ENCODE measurements around the gene ZNF892. TPM values are rescaled to one million over a fixed set of nuclear protein-coding genes. Genes with fewer than 3 reads are reported as not detected.
"Not testable (repeated sequence)": the region's sequence is repeated elsewhere in the genome, so short reads cannot be mapped to it uniquely, and the experiment has no call there.

The ZNF892 gene
- polyA plus RNA-seq, 1 experiment: 1.6 TPM

DNA sequence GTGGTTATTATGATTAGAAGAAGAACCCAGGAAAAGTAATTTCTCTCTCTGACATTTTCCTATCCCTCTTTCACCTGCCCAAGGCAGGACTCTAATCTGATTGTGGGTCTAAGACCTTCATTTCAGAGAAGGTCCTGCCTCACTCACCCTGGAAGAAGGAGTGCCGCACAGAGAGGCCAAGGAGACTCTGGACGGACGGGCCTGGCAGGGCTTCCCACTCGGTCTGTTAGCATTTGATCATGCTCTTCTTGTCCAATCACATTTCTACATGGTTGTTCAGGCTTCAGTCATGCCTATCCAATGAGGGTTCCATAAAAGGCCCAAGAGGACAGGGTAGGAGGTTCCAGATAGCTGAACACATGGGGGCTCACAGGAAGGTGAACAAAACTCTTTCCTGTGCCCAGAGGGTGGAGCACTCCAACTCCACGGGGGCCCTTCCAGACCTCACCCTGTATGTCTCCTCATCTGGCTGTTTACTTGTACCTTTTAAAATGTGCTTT lies 27.0 kb downstream of the ZNF892 start:
- no peak for DNase-seq (ENCODE audit: low read depth, low spot score)
- CTCF ChIA-PET: no interaction called here
- Histone ChIP-seq H3K9me3 (ENCODE audit: control insufficient read depth, insufficient read depth, low read length) (peaks cover 13% of the 10 kb centered on the region), H3K27me3 (ENCODE audit: control insufficient read depth, insufficient read depth, low read length) (no peaks in the 10 kb centered on the region), H3K4me3 (ENCODE audit: low read depth, low read length) (no peak overlapping the region), H3K27ac (ENCODE audit: low read depth, low read length) (no peak overlapping the region)
- POLR2A ChIA-PET: no interaction called here
- TF ChIP-seq, protein P1, sequence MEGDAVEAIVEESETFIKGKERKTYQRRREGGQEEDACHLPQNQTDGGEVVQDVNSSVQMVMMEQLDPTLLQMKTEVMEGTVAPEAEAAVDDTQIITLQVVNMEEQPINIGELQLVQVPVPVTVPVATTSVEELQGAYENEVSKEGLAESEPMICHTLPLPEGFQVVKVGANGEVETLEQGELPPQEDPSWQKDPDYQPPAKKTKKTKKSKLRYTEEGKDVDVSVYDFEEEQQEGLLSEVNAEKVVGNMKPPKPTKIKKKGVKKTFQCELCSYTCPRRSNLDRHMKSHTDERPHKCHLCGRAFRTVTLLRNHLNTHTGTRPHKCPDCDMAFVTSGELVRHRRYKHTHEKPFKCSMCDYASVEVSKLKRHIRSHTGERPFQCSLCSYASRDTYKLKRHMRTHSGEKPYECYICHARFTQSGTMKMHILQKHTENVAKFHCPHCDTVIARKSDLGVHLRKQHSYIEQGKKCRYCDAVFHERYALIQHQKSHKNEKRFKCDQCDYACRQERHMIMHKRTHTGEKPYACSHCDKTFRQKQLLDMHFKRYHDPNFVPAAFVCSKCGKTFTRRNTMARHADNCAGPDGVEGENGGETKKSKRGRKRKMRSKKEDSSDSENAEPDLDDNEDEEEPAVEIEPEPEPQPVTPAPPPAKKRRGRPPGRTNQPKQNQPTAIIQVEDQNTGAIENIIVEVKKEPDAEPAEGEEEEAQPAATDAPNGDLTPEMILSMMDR (IDR thresholded peaks at IDR 0.05; ENCODE audit: low read depth, low read length): no peak

DNA sequence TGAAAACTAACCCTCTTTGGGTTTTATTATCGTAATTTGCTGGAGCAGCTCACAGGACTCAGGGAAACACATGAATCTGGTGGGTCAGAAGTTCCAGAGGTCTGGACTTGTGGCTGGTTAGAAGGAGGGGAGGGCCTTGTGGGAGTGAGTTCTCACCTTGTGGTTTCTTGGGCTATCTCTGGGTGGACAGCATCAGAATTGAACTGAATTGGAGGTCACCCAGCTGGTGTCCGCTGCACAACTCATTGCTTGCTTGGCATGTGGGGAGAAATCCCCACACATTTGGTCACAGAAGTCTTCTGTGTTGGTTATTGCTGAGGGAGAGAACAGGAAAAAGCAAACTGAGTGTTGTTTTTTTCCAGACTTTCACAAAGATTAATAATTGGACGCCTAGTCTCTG lies 27.5 kb downstream of the ZNF892 start:
- no peak overlapping the region for H3K4me3 ChIP-seq (ENCODE audit: low read depth, low read length)
- CTCF ChIA-PET: no interaction called here
- TF ChIP-seq, protein P1 (IDR thresholded peaks at IDR 0.05; ENCODE audit: low read depth, low read length): no peak
- peaks cover 13% of the 10 kb centered on the region for H3K9me3 ChIP-seq (ENCODE audit: control insufficient read depth, insufficient read depth, low read length)
- H3K27me3 ChIP-seq (ENCODE audit: control insufficient read depth, insufficient read depth, low read length): no peaks in the 10 kb centered on the region
- H3K27ac ChIP-seq (ENCODE audit: low read depth, low read length): no peak overlapping the region
- DNase-seq (ENCODE audit: low read depth, low spot score): no peak
- POLR2A ChIA-PET: no interaction called here

DNA sequence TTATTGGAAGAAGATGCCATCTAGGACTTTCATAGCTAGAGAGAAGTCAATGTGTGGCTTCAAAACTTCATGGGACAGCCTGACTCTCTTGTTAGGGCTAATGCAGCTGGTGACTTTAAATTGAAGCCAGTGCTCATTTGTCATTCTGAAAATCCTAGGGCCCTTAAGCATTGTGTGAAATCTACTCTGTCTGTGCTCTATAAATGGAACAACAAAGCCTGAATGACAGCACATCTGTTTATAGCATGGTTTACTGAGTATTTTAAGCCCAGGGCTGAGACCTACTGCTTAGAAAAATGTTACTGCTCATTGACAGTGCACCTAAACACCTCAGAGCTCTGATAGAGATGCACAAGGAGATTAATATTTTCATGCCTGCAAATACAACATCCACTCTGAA lies 30.8 kb downstream of the ZNF892 start:
- Histone ChIP-seq H3K4me3 (ENCODE audit: low read depth, low read length) (no peak overlapping the region), H3K27me3 (ENCODE audit: control insufficient read depth, insufficient read depth, low read length) (no peaks in the 10 kb centered on the region), H3K9me3 (ENCODE audit: control insufficient read depth, insufficient read depth, low read length) (peaks cover 22% of the 10 kb centered on the region), H3K27ac (ENCODE audit: low read depth, low read length) (no peak overlapping the region)
- ChIA-PET POLR2A (no interaction called here), CTCF (no interaction called here)
- TF ChIP-seq, protein P1 (IDR thresholded peaks at IDR 0.05; ENCODE audit: low read depth, low read length): no peak
- no peak for DNase-seq (ENCODE audit: low read depth, low spot score)

DNA sequence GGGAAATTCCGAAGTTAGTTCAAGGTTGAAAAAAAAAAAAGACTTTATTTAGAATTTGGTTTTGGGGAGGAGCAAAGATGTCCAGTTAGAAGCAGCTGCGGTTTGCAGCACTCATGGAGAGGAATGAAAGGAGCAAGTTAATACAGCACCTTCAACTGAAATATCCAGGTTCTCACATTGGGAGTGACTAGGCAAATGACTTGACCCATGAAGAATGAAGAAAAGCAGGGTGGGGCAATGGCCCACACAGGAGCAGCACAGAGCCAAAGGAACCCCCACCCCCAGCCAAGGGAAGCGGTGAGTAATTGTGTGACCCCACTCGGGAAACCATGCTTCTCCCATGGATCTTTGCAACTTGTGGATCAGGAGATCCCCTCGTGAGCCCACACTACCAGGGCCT lies 32.8 kb downstream of the ZNF892 start:
- DNase-seq (ENCODE audit: low read depth, low spot score): no peak
- Histone ChIP-seq H3K9me3 (ENCODE audit: control insufficient read depth, insufficient read depth, low read length) (peaks cover 12% of the 10 kb centered on the region), H3K27ac (ENCODE audit: low read depth, low read length) (no peak overlapping the region), H3K27me3 (ENCODE audit: control insufficient read depth, insufficient read depth, low read length) (no peaks in the 10 kb centered on the region), H3K4me3 (ENCODE audit: low read depth, low read length) (no peak overlapping the region)
- TF ChIP-seq, protein P1 (IDR thresholded peaks at IDR 0.05; ENCODE audit: low read depth, low read length): no peak
- ChIA-PET POLR2A (no interaction called here), CTCF (no interaction called here)

DNA sequence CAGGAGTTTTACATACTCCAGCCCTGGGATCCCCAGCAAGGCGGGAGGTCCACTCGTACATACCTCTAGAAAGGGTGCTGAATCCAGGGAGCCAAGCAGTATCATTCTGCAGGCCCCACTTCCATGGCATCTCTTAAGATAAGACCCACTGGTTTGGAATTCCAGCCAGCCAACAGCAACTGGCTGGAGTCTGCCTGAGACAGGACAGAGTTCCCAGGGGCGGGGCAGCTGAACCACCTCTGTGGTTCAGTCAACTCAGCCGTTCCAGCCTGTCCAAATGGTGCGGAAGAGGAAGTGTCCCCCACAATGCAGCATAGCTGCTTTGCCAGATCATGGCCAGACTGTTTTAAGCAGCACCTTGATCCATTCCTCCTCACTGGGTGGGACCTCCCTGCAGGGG lies 33.2 kb downstream of the ZNF892 start:
- Histone ChIP-seq H3K9me3 (ENCODE audit: control insufficient read depth, insufficient read depth, low read length) (peaks cover 12% of the 10 kb centered on the region), H3K27ac (ENCODE audit: low read depth, low read length) (no peak overlapping the region), H3K4me3 (ENCODE audit: low read depth, low read length) (no peak overlapping the region), H3K27me3 (ENCODE audit: control insufficient read depth, insufficient read depth, low read length) (no peaks in the 10 kb centered on the region)
- TF ChIP-seq, protein P1 (IDR thresholded peaks at IDR 0.05; ENCODE audit: low read depth, low read length): no peak
- ChIA-PET POLR2A (no interaction called here), CTCF (no interaction called here)
- DNase-seq (ENCODE audit: low read depth, low spot score): no peak

DNA sequence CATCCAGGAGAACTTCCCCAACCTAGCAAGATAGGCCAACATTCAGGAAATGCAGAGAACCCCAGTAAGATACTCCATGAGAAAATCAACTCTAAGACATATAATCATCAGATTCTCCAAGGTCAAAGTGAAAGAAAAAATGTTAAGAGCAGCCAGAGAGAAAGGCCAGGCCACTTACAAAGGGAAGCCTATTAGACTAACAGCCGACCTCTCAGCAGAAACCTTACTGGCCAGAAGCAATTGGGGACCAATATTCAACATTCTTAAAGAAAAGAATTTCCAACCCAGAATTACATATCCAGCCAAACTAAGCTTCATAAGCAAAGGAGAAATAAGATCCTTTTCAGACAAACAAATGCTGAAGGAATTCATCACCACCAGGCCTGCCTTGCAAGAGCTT lies 34.8 kb downstream of the ZNF892 start:
- POLR2A ChIA-PET; H3K27ac ChIP-seq (ENCODE audit: low read depth, low read length); DNase-seq (ENCODE audit: low read depth, low spot score); H3K4me3 ChIP-seq (ENCODE audit: low read depth, low read length); CTCF ChIA-PET; H3K27me3 ChIP-seq (ENCODE audit: control insufficient read depth, insufficient read depth, low read length): not testable (repeated sequence)
- H3K9me3 ChIP-seq (ENCODE audit: control insufficient read depth, insufficient read depth, low read length): peaks cover 12% of the 10 kb centered on the region

Data from AG04450 (cell line).